Activated T-helper 2 cell treated with anti-CD3 and anti-CD28 coated beads, Interferon-gamma antibody, Interleukin-2, Interleukin-4, amounts not matched to agents 10 μg/mL and 5 μg/mL and 100 μg/mL, durations not matched to agents 14 hours and 24 hours and 36 hours (primary cell): ENCODE data around the gene UACA. TPM values are rescaled to one million over a fixed set of nuclear protein-coding genes. Genes with fewer than 3 reads are reported as not detected.

Experiments
- DNase-seq: peaks from one replicate; pipeline ENCODE4 v3.0.0; 2021; ENCODE audit warnings: low spot score
- H3K27ac Mint-ChIP-seq: one replicate; pipeline ENCODE4 v1.8.0; 2021; ENCODE audit warnings: mixed read lengths
- H3K27me3 Mint-ChIP-seq: one replicate; pipeline ENCODE4 v1.8.0; 2021; ENCODE audit warnings: low read depth, mixed read lengths
- H3K36me3 Mint-ChIP-seq: one replicate; pipeline ENCODE4 v1.8.0; 2021; ENCODE audit warnings: low read depth, mixed read lengths
- H3K4me1 Mint-ChIP-seq: one replicate; pipeline ENCODE4 v1.8.0; 2021; ENCODE audit warnings: low read depth, mixed read lengths
- H3K4me3 Mint-ChIP-seq: one replicate; pipeline ENCODE4 v1.8.0; 2021; ENCODE audit warnings: low read depth, mild to moderate bottlenecking, moderate library complexity, mixed read lengths
- H3K9me3 Mint-ChIP-seq: one replicate; pipeline ENCODE4 v1.8.0; 2021; ENCODE audit warnings: mixed read lengths
- intact Hi-C: fragments of 100-400 bp; cut with micrococcal nuclease; formaldehyde crosslinking; loops from one replicate; pipeline ENCODE4 v1.15.1; 2023
- total RNA-seq: library from RNA; stranded (reverse); gene quantifications from 2 replicates; pipeline ENCODE4 v1.2.3, GENCODE V29; 2022

Gene UACA
- total RNA-seq, 1 donor from 2014 or later = 1.3 TPM

GRCh38 chr15:70651303-70651845 is 112.0 kb downstream of the UACA start:
- H3K9me3 Mint-ChIP-seq = no peaks in the 10 kb centered on the region
- intact Hi-C loops = no loop called here
- no peak overlapping the region for H3K4me3 Mint-ChIP-seq
- peaks cover 38% of the 10 kb centered on the region for H3K27me3 Mint-ChIP-seq
- H3K36me3 Mint-ChIP-seq = no peaks in the 10 kb centered on the region
- no peak for DNase-seq
- H3K27ac Mint-ChIP-seq = no peak overlapping the region
- H3K4me1 Mint-ChIP-seq = no peaks in the 10 kb centered on the region

- peaks cover 45% of the 10 kb centered on the region for H3K27me3 Mint-ChIP-seq
- H3K4me3 Mint-ChIP-seq = no peak overlapping the region
- no peaks in the 10 kb centered on the region for H3K36me3 Mint-ChIP-seq
- H3K4me1 Mint-ChIP-seq = no peaks in the 10 kb centered on the region
- H3K9me3 Mint-ChIP-seq = no peaks in the 10 kb centered on the region
- intact Hi-C loops = no loop called here
- no peak for DNase-seq
- H3K27ac Mint-ChIP-seq = no peak overlapping the region
Measured at GRCh38 chr15:70650567-70651302, 112.6 kb downstream of the UACA start.

- H3K27me3 Mint-ChIP-seq = peaks cover 51% of the 10 kb centered on the region
- H3K4me1 Mint-ChIP-seq = no peaks in the 10 kb centered on the region
- H3K9me3 Mint-ChIP-seq = no peaks in the 10 kb centered on the region
- H3K27ac Mint-ChIP-seq = no peak overlapping the region
- no peak overlapping the region for H3K4me3 Mint-ChIP-seq
- DNase-seq = no peak
- no peaks in the 10 kb centered on the region for H3K36me3 Mint-ChIP-seq
- intact Hi-C loops = no loop called here
Measured at GRCh38 chr15:70647396-70647795, 116.0 kb downstream of the UACA start.

GRCh38 chr15:70646169-70646568 is 117.2 kb downstream of the UACA start:
- intact Hi-C loops = no loop called here

GRCh38 chr15:70643783-70644125 is 119.6 kb downstream of the UACA start:
- peaks cover 45% of the 10 kb centered on the region for H3K27me3 Mint-ChIP-seq
- no peak overlapping the region for H3K27ac Mint-ChIP-seq
- intact Hi-C loops = no loop called here

More at GRCh38 chr15:70646169-70646568, 117.2 kb downstream of the UACA start:
- H3K4me3 Mint-ChIP-seq = no peak overlapping the region
- H3K27ac Mint-ChIP-seq = no peak overlapping the region
- no peaks in the 10 kb centered on the region for H3K9me3 Mint-ChIP-seq
- no peak for DNase-seq
- H3K27me3 Mint-ChIP-seq = peaks cover 46% of the 10 kb centered on the region
- no peaks in the 10 kb centered on the region for H3K4me1 Mint-ChIP-seq
- H3K36me3 Mint-ChIP-seq = no peaks in the 10 kb centered on the region

GRCh38 chr15:70643106-70643782 is 120.1 kb downstream of the UACA start:
- no peak overlapping the region for H3K4me3 Mint-ChIP-seq
- peaks cover 48% of the 10 kb centered on the region for H3K27me3 Mint-ChIP-seq
- no peaks in the 10 kb centered on the region for H3K4me1 Mint-ChIP-seq
- H3K9me3 Mint-ChIP-seq = no peaks in the 10 kb centered on the region
- H3K36me3 Mint-ChIP-seq = no peaks in the 10 kb centered on the region
- intact Hi-C loops = no loop called here
- no peak overlapping the region for H3K27ac Mint-ChIP-seq
- DNase-seq = no peak

More at GRCh38 chr15:70643783-70644125, 119.6 kb downstream of the UACA start:
- H3K9me3 Mint-ChIP-seq = no peaks in the 10 kb centered on the region
- no peak overlapping the region for H3K4me3 Mint-ChIP-seq
- no peaks in the 10 kb centered on the region for H3K36me3 Mint-ChIP-seq
- DNase-seq = no peak
- no peaks in the 10 kb centered on the region for H3K4me1 Mint-ChIP-seq

GRCh38 chr15:70636540-70637165 is 126.7 kb downstream of the UACA start:
- H3K4me3 Mint-ChIP-seq = no peak overlapping the region
- peaks cover 6% of the 10 kb centered on the region for H3K4me1 Mint-ChIP-seq
- H3K27me3 Mint-ChIP-seq = peaks cover 40% of the 10 kb centered on the region
- no peaks in the 10 kb centered on the region for H3K9me3 Mint-ChIP-seq
- DNase-seq = no peak
- intact Hi-C loops = no loop called here
- no peak overlapping the region for H3K27ac Mint-ChIP-seq
- H3K36me3 Mint-ChIP-seq = no peaks in the 10 kb centered on the region

GRCh38 chr15:70635895-70636294 is 127.5 kb downstream of the UACA start:
- no peaks in the 10 kb centered on the region for H3K9me3 Mint-ChIP-seq
- peaks cover 40% of the 10 kb centered on the region for H3K27me3 Mint-ChIP-seq
- H3K27ac Mint-ChIP-seq = no peak overlapping the region
- H3K36me3 Mint-ChIP-seq = no peaks in the 10 kb centered on the region
- peaks cover 6% of the 10 kb centered on the region for H3K4me1 Mint-ChIP-seq
- intact Hi-C loops = no loop called here
- no peak for DNase-seq
- no peak overlapping the region for H3K4me3 Mint-ChIP-seq

GRCh38 chr15:70633991-70634390 is 129.4 kb downstream of the UACA start:
- Mint-ChIP-seq H3K36me3 (no peaks in the 10 kb centered on the region), H3K27ac (no peak overlapping the region), H3K4me3 (no peak overlapping the region), H3K9me3 (no peaks in the 10 kb centered on the region), H3K4me1 (peaks cover 6% of the 10 kb centered on the region), H3K27me3 (peaks cover 36% of the 10 kb centered on the region)
- intact Hi-C loops = no loop called here
- DNase-seq = no peak

GRCh38 chr15:70633103-70633831 is 130.1 kb downstream of the UACA start:
- H3K4me3 Mint-ChIP-seq = no peak overlapping the region
- peaks cover 6% of the 10 kb centered on the region for H3K4me1 Mint-ChIP-seq
- DNase-seq = no peak
- H3K27ac Mint-ChIP-seq = no peak overlapping the region
- no peaks in the 10 kb centered on the region for H3K9me3 Mint-ChIP-seq
- no peaks in the 10 kb centered on the region for H3K36me3 Mint-ChIP-seq
- H3K27me3 Mint-ChIP-seq = peaks cover 33% of the 10 kb centered on the region
- intact Hi-C loops = no loop called here

GRCh38 chr15:70632491-70633102 is 130.8 kb downstream of the UACA start:
- DNase-seq = no peak
- no peak overlapping the region for H3K27ac Mint-ChIP-seq
- no peak overlapping the region for H3K4me3 Mint-ChIP-seq
- no peaks in the 10 kb centered on the region for H3K36me3 Mint-ChIP-seq
- intact Hi-C loops = no loop called here
- H3K4me1 Mint-ChIP-seq = peaks cover 6% of the 10 kb centered on the region
- H3K9me3 Mint-ChIP-seq = no peaks in the 10 kb centered on the region
- peaks cover 36% of the 10 kb centered on the region for H3K27me3 Mint-ChIP-seq

- intact Hi-C loops = no loop called here
- no peak overlapping the region for H3K4me3 Mint-ChIP-seq
- no peaks in the 10 kb centered on the region for H3K9me3 Mint-ChIP-seq
- peaks cover 6% of the 10 kb centered on the region for H3K4me1 Mint-ChIP-seq
- DNase-seq = no peak
- H3K27ac Mint-ChIP-seq = no peak overlapping the region
- peaks cover 38% of the 10 kb centered on the region for H3K27me3 Mint-ChIP-seq
- no peaks in the 10 kb centered on the region for H3K36me3 Mint-ChIP-seq
Measured at GRCh38 chr15:70632079-70632478, 131.3 kb downstream of the UACA start.
